K562 (cell line): ENCODE measurements around the gene DPCD. TPM values are rescaled to one million over a fixed set of nuclear protein-coding genes. Genes with fewer than 3 reads are reported as not detected.

Source experiments
- BDP1 ChIP-seq: IDR thresholded peaks from 3 replicates; pipeline ENCODE4 v1.6.1; 2011; ENCODE audit not compliant: insufficient read length, insufficient read depth
- EP300 ChIP-seq: IDR thresholded peaks from 2 replicates; pipeline ENCODE4 v1.6.1; 2012; ENCODE audit warnings: low read length, improper control_type of control experiment
- HNRNPLL ChIP-seq: fragments of 200-400 bp; formaldehyde crosslinking; IDR thresholded peaks from 2 replicates; pipeline ENCODE4 v1.6.1; 2017; ENCODE audit warnings: low read length, low read depth, mild to moderate bottlenecking; ENCODE audit not compliant: poor library complexity, severe bottlenecking
- JUND ChIP-seq, 2 experiments: IDR thresholded peaks; 2 replicates in 1 of 2; 3 replicates in 1 of 2; pipeline ENCODE4 v1.6.1; 2011; ENCODE audit warnings: borderline replicate concordance in 2 of 2, low read depth in 2 of 2, low read length in 2 of 2, improper control_type of control experiment in 1 of 2, missing biosample characterization in 1 of 2, missing genetic modification characterization in 1 of 2, missing genetic modification reagents in 1 of 2
- KDM4B ChIP-seq, 2 experiments: fragments of 450-650 bp in 1 of 2; sonication (generic) in 1 of 2; IDR thresholded peaks; 2 replicates each; pipeline ENCODE4 v1.6.1; 2016 to 2017; ENCODE audit warnings: borderline replicate concordance in 2 of 2, antibody characterized with exemption in 1 of 2, low read depth in 1 of 2, mild to moderate bottlenecking in 1 of 2
- MAZ ChIP-seq, 2 experiments: fragments of 450-650 bp in 1 of 2; sonication (generic) in 1 of 2; formaldehyde crosslinking; IDR thresholded peaks in 1 of 2; conservative IDR thresholded peaks in 1 of 2; 2 replicates each; pipeline versions ENCODE4 v1.4.0 to v1.5.0; 2020; ENCODE audit warnings: mild to moderate bottlenecking in 1 of 2, missing genetic modification reagents in 1 of 2
- MED1 ChIP-seq: sonication (generic); formaldehyde crosslinking; IDR thresholded peaks from 2 replicates; pipeline ENCODE4 v1.8.1; 2023; ENCODE audit warnings: missing genetic modification reagents, borderline replicate concordance
- MTA1 ChIP-seq: fragments of 450-650 bp; IDR thresholded peaks from 2 replicates; pipeline ENCODE4 v1.6.1; 2017; ENCODE audit warnings: borderline replicate concordance
- MTA2 ChIP-seq: fragments of 450-650 bp; IDR thresholded peaks from 2 replicates; pipeline ENCODE4 v1.6.1; 2016; ENCODE audit warnings: low read depth
- POLR2A ChIP-seq: fragments of 450-650 bp; conservative IDR thresholded peaks from 2 replicates; pipeline ENCODE4 v1.6.1; 2016
- POLR2B ChIP-seq: fragments of 450-650 bp; IDR thresholded peaks from 2 replicates; pipeline ENCODE4 v1.6.1; 2018; ENCODE audit warnings: low read depth; ENCODE audit not compliant: partially characterized antibody
- SIN3A ChIP-seq, 2 experiments: fragments of 150-350 bp in 1 of 2; IDR thresholded peaks; 2 replicates each; pipeline ENCODE4 v1.6.1; 2011 to 2016; ENCODE audit warnings: borderline replicate concordance in 2 of 2, low read depth in 2 of 2, low read length in 2 of 2, mild to moderate bottlenecking in 2 of 2, moderate library complexity in 2 of 2; ENCODE audit not compliant: control insufficient read depth in 1 of 2
- TCF7L2 ChIP-seq: fragments of 150-350 bp; IDR thresholded peaks from 2 replicates; pipeline ENCODE4 v1.6.1; 2016; ENCODE audit warnings: low read depth, mild to moderate bottlenecking, low read length, moderate library complexity
- ZSCAN29 ChIP-seq: fragments of 450-650 bp; IDR thresholded peaks from 2 replicates; pipeline ENCODE4 v1.6.1; 2017
- polyA plus RNA-seq, 8 experiments: library from polyadenylated mRNA; depleted of rRNA in 4 of 8; stranded (reverse) in 5 of 8; unstranded in 3 of 8; fragments of >200 nt; fragmentation: Nextera tagmentation in 2 of 8; fragmentation: Illumina TruSeq in 1 of 8; extraction: Ambion mirVana in 2 of 8; extraction: Trizol in 1 of 8; gene quantifications; 2 replicates each; pipeline versions ENCODE4 v1.2.1 to v1.2.3, GENCODE V29; 2011 to 2014; ENCODE audit warnings: inconsistent platforms in 1 of 8, missing spikeins in 1 of 8
- total RNA-seq, 7 experiments: library from RNA; depleted of rRNA in 6 of 7; stranded (reverse); fragments of >200 nt in 6 of 7; fragmentation: Illumina TruSeq in 2 of 7; extraction: Trizol in 2 of 7; gene quantifications; 2 replicates each; pipeline versions ENCODE4 v1.2.1 to v1.2.3, GENCODE V29; 2011 to 2021; ENCODE audit warnings: low replicate concordance in 1 of 7
- TF ChIP-seq, protein P1 (sequence below), 2 experiments: fragments of 450-650 bp; formaldehyde crosslinking in 1 of 2; IDR thresholded peaks; 2 replicates each; pipeline versions ENCODE4 v1.4.0 to v1.6.1; 2014 to 2020; ENCODE audit warnings: mild to moderate bottlenecking in 2 of 2, borderline replicate concordance in 1 of 2, low read depth in 1 of 2
- TF ChIP-seq, protein P2 (sequence below), 2 experiments: fragments of 450-650 bp; conservative IDR thresholded peaks; 2 replicates each; pipeline ENCODE4 v1.6.1; 2017; ENCODE audit warnings: mild to moderate bottlenecking in 2 of 2, moderate library complexity in 2 of 2

The DPCD gene
- total and polyA plus RNA-seq, 9 of the 15 experiments (the other 6 are each of a cell fraction or from before 2014, with no cell fraction given) = 12.1 to 45.2 (median 20.0) TPM

DNA sequence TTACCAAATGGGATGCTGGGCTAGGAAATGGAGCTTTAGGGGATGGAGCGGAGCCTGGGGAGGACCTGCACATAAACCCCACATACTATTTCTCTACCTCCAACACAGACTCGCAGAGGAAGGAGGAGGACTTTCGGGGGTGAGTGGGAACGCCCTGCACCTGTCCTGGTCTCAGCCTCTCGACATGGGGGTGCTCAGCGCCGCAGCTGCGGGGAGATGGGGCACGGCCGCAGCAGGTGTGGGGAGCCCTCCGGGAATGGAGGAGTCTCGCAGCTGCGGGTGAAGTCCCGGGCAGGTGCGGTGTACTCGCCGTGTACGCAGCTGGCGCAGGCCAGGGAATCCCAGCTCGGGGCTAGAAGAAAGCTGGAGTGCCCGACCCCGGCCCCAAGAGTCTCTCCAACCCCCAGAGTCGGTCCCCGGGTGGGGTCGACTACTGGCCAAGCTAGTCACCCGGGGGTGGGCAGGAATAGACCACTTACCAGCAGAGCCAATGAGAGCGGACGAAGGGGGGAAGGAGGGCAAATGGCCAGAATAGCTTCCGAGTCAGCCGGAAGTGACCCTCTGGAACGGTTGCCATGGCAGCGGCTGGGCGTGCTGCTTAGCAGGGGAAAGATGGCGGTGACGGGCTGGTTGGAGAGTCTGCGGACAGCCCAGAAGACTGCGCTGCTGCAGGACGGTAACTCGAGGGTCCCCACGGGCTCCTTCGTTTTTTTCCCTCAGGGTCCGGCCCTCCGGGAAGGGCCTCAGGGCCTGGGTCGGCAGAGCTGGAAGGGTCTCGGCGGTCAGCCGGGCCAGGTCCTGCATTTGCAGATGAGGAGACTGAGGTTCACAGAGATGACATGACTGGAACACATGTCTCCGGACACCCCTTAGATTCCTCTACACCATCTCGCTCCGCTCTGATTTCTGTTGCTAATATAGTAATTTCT, at the start of gene DPCD, which contains the start of gene POLL (continued):
- TF ChIP-seq, protein P1, sequence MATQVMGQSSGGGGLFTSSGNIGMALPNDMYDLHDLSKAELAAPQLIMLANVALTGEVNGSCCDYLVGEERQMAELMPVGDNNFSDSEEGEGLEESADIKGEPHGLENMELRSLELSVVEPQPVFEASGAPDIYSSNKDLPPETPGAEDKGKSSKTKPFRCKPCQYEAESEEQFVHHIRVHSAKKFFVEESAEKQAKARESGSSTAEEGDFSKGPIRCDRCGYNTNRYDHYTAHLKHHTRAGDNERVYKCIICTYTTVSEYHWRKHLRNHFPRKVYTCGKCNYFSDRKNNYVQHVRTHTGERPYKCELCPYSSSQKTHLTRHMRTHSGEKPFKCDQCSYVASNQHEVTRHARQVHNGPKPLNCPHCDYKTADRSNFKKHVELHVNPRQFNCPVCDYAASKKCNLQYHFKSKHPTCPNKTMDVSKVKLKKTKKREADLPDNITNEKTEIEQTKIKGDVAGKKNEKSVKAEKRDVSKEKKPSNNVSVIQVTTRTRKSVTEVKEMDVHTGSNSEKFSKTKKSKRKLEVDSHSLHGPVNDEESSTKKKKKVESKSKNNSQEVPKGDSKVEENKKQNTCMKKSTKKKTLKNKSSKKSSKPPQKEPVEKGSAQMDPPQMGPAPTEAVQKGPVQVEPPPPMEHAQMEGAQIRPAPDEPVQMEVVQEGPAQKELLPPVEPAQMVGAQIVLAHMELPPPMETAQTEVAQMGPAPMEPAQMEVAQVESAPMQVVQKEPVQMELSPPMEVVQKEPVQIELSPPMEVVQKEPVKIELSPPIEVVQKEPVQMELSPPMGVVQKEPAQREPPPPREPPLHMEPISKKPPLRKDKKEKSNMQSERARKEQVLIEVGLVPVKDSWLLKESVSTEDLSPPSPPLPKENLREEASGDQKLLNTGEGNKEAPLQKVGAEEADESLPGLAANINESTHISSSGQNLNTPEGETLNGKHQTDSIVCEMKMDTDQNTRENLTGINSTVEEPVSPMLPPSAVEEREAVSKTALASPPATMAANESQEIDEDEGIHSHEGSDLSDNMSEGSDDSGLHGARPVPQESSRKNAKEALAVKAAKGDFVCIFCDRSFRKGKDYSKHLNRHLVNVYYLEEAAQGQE (IDR thresholded peaks at IDR 0.05; ENCODE audit: borderline replicate concordance) = no peak
- TF ChIP-seq, protein P1 (CRISPR knock-in tag; IDR thresholded peaks at IDR 0.05; ENCODE audit: low read depth) = no peak
- TF ChIP-seq EP300 (no peak), HNRNPLL (peak; percentile 97), TCF7L2 (no peak), KDM4B (IDR thresholded peaks at IDR 0.05; ENCODE audit: borderline replicate concordance in 2 of 2, low read depth in 1 of 2) (0 out of 4 replicates have a peak, but pooled peaks of 1 of the 2 experiments have one; percentile 69), MTA2 (peak; percentile 73), POLR2B (peak; percentile 39), POLR2A (peak; percentile 68; the same call in 1 of the 2 replicates), SIN3A (IDR thresholded peaks at IDR 0.05; ENCODE audit: borderline replicate concordance in 2 of 2, control insufficient read depth in 1 of 2, low read depth in 2 of 2, low read length in 2 of 2) (peak; percentile 89 to 90; a peak in 3 of 4 replicates), MTA1 (no peak), MED1 (CRISPR knock-in tag) (no peak), MAZ (CRISPR knock-in tag; conservative IDR thresholded peaks at IDR 0.05 in 1 of 2, IDR thresholded peaks at IDR 0.05 in 1 of 2) (peak; percentile 20 to 62; a peak in 3 of 4 replicates), JUND (IDR thresholded peaks at IDR 0.05; ENCODE audit: borderline replicate concordance, low read depth, low read length) (peak; percentile 32; the same call in 1 of the 2 replicates), JUND (tag; IDR thresholded peaks at IDR 0.05; ENCODE audit: borderline replicate concordance, low read depth, low read length) (no peak), ZSCAN29 (no peak), BDP1 (no peak)
- TF ChIP-seq, protein P2, sequence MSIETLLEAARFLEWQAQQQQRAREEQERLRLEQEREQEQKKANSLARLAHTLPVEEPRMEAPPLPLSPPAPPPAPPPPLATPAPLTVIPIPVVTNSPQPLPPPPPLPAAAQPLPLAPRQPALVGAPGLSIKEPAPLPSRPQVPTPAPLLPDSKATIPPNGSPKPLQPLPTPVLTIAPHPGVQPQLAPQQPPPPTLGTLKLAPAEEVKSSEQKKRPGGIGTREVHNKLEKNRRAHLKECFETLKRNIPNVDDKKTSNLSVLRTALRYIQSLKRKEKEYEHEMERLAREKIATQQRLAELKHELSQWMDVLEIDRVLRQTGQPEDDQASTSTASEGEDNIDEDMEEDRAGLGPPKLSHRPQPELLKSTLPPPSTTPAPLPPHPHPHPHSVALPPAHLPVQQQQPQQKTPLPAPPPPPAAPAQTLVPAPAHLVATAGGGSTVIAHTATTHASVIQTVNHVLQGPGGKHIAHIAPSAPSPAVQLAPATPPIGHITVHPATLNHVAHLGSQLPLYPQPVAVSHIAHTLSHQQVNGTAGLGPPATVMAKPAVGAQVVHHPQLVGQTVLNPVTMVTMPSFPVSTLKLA (conservative IDR thresholded peaks at IDR 0.05) = peak; percentile 21 to 82; a peak in 3 of 4 replicates
